HFFc6 (cell line): Measurements from ENCODE around the gene ZDHHC16. TPM values are rescaled to one million over a fixed set of nuclear protein-coding genes. Genes with fewer than 3 reads are reported as not detected.

Source experiments
- DNase-seq: peaks from one replicate; pipeline ENCODE4 v3.0.0-alpha.2; 2018
- H3K27ac Mint-ChIP-seq: 2 replicates; pipeline ENCODE4 v1.8.0; 2020; ENCODE audit warnings: mild to moderate bottlenecking, mixed read lengths
- H3K27me3 Mint-ChIP-seq: 2 replicates; pipeline ENCODE4 v1.8.0; 2021; ENCODE audit warnings: mild to moderate bottlenecking, moderate library complexity, mixed read lengths; ENCODE audit not compliant: insufficient read depth
- H3K36me3 Mint-ChIP-seq: 2 replicates; pipeline ENCODE4 v1.8.0; 2021; ENCODE audit warnings: low read depth, mixed read lengths
- H3K4me1 Mint-ChIP-seq: 2 replicates; pipeline ENCODE4 v1.8.0; 2020; ENCODE audit warnings: low read depth, mixed read lengths
- H3K4me3 Mint-ChIP-seq: 2 replicates; pipeline ENCODE4 v1.8.0; 2020; ENCODE audit warnings: mild to moderate bottlenecking, moderate library complexity, mixed read lengths
- H3K9me3 Mint-ChIP-seq: 2 replicates; pipeline ENCODE4 v1.8.0; 2020; ENCODE audit warnings: mild to moderate bottlenecking, mixed read lengths
- total RNA-seq, 6 experiments: library from RNA; stranded (reverse); fragmentation: NEBNext Ultra II Directional; extraction: Animal tissue kit (Norgen Biotek cat#: 25700); gene quantifications; 2 replicates in 1 of 6; 3 replicates in 5 of 6; pipeline ENCODE4 v1.2.3, GENCODE V29; 2021
- TF ChIP-seq, protein P1 (sequence below): fragments of 200-600 bp; sonication (generic); IDR thresholded peaks from 2 replicates; pipeline ENCODE4 v1.5.0; 2021; ENCODE audit warnings: antibody characterized with exemption, mild to moderate bottlenecking

Gene ZDHHC16
- total RNA-seq, 6 experiments from 2014 or later, result 60.7 to 64.9 (median 63.1) TPM

DNA sequence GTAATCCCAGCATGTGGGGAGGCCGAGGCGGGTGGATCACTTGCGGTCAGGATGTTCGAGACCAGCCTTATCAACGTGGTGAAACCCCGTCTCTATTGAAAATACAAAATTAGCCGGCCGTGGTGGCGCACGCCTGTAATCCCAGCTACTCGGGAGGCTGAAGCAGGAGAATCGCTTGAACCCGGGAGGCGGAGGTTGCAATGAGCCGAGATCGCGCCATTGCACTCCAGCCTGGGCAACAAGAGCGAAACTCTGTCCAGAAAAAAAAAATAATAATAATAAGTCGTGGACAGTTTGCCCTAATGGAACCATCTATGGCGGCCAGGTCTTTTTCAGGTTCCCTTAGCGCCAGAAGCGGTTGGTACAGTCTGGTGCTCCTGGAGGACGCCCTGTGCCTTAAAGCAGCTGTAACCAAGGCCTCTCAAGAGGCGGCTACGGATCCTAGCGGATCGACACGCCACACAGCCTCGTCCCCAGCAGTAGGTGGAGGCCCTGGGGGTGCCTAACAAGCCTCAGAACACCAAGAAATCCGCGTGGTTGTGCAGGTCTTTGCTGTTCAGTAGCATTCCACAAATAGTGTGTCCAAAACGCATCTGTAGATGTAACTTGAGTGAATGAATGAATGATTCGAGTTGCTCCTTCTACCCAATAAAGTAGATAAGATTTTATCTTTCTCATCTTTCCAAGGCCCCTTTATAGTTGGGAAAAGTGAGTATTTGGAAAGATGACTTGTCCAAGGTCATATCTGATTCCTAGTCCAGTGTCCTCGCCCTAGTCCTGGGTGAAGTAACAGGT lies 19.0 kb upstream of the ZDHHC16 start:
- no peak for DNase-seq
- peaks cover 31% of the 10 kb centered on the region for H3K36me3 Mint-ChIP-seq
- peaks cover 5% of the 10 kb centered on the region for H3K27me3 Mint-ChIP-seq
- H3K9me3 Mint-ChIP-seq, result no peaks in the 10 kb centered on the region
- peak overlapping the region; percentile 84 for H3K27ac Mint-ChIP-seq
- H3K4me1 Mint-ChIP-seq, result peaks cover 38% of the 10 kb centered on the region
- TF ChIP-seq, protein P1, sequence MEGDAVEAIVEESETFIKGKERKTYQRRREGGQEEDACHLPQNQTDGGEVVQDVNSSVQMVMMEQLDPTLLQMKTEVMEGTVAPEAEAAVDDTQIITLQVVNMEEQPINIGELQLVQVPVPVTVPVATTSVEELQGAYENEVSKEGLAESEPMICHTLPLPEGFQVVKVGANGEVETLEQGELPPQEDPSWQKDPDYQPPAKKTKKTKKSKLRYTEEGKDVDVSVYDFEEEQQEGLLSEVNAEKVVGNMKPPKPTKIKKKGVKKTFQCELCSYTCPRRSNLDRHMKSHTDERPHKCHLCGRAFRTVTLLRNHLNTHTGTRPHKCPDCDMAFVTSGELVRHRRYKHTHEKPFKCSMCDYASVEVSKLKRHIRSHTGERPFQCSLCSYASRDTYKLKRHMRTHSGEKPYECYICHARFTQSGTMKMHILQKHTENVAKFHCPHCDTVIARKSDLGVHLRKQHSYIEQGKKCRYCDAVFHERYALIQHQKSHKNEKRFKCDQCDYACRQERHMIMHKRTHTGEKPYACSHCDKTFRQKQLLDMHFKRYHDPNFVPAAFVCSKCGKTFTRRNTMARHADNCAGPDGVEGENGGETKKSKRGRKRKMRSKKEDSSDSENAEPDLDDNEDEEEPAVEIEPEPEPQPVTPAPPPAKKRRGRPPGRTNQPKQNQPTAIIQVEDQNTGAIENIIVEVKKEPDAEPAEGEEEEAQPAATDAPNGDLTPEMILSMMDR, result no peak
- peak overlapping the region; percentile 93 for H3K4me3 Mint-ChIP-seq

DNA sequence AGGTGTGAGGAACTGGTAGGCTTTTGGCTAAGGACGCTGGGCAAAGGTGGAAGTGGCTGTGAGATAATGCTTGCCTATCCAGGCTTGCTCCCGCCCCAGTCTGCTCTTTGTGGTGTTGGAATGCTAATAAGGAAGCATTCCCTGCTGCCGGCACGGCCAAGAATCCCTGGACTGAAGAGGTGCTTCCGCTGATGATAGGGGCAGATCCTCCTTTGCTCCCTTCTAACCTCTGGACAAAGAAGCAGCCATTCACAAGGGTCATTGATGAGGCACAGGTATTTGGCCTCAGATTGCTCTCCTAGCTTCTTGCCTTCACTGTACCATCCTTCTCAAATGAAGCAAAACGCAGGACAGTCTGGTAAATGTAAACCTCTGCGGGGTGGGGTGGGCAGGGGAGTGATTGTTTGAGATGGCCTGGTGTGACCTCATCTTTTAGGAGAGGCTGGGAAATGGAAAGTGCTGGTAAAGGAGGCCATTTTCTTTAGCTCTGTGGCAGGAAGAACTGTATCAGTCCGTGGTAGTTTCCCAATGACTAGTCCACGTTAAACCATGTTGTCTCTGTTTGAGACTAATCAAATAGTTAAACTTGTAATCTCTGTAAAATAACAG lies 18.3 kb upstream of the ZDHHC16 start:
- Mint-ChIP-seq H3K27me3 (peaks cover 5% of the 10 kb centered on the region), H3K9me3 (no peaks in the 10 kb centered on the region), H3K36me3 (peaks cover 31% of the 10 kb centered on the region), H3K27ac (peak overlapping the region; percentile 84), H3K4me1 (peaks cover 37% of the 10 kb centered on the region), H3K4me3 (peak overlapping the region; percentile 93)
- TF ChIP-seq, protein P1, result no peak
- DNase-seq, result peak; percentile 20

DNA sequence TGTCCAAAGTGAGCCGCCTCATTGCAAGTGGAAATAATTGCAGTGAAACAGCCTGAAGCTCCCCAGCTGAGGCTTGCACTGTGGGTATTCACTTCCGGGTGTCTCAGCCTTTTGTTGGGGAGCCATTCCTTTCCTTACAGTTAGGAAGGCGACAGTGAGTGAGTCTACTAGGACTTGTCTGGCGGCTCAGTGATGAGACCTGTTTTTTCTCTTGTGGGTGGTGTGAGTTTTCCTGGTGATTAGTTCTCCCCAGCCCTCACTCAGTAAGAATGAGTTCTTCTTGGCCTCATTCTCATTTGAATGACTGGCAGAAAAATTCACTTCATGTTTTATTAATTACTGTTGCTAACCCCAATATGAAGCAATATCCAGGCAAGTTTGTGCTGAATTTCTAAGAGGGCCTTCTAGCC lies 17.4 kb upstream of the ZDHHC16 start:
- Mint-ChIP-seq H3K36me3 (peaks cover 31% of the 10 kb centered on the region), H3K27ac (peak overlapping the region; percentile 84), H3K9me3 (no peaks in the 10 kb centered on the region), H3K27me3 (peaks cover 5% of the 10 kb centered on the region), H3K4me1 (peaks cover 28% of the 10 kb centered on the region), H3K4me3 (peak overlapping the region; percentile 93)
- TF ChIP-seq, protein P1, result no peak
- peak; percentile 34 for DNase-seq

DNA sequence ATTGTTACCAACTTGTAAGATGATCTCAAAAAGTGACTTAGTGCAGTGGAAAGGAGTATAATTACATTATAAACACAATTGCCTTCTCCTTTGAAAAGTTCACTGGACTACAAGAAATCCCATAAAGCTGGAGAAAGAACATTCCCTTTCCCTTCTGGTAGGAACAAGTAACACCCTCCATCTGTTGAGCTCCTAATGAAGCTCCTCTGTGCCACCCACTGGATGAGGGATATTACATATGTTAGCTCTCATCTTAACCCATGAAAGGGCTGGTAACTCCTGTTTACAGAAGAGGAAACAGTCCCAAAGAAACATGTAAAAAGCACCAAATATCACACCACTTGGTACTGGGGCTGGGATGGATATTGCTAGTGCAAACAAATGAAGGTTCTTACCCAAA lies 11.9 kb upstream of the ZDHHC16 start:
- Mint-ChIP-seq H3K4me3 (no peak overlapping the region), H3K9me3 (no peaks in the 10 kb centered on the region), H3K27me3 (no peaks in the 10 kb centered on the region; the same call in 1 of the 2 replicates), H3K36me3 (peaks cover 11% of the 10 kb centered on the region; the same call in 1 of the 2 replicates), H3K27ac (peak overlapping the region; percentile 14), H3K4me1 (peaks cover 4% of the 10 kb centered on the region)
- TF ChIP-seq, protein P1, result no peak
- no peak for DNase-seq

DNA sequence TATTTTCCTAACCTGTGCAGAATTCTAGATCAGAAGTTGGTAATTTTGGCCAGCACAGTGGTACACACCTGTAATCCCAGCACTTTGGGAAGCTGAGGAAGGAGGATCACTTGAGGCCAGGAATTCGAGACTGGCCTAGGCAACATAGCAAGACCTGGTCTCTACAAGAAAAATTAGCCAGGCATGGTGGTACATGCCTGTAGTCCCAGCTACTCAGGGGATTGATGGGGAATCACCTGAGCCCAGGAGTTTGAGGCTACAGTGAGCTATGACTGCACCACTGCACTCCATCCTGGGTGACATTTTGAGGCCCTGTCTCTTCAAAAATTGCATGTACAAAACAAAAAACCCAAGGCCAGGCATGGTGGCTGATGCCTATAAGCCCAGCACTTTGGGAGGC lies 11.4 kb upstream of the ZDHHC16 start:
- Mint-ChIP-seq H3K9me3 (no peaks in the 10 kb centered on the region), H3K36me3 (peaks cover 14% of the 10 kb centered on the region; the same call in 1 of the 2 replicates), H3K4me3 (no peak overlapping the region), H3K27ac (peak overlapping the region; percentile 14; the same call in 1 of the 2 replicates), H3K27me3 (no peaks in the 10 kb centered on the region; the same call in 1 of the 2 replicates), H3K4me1 (peaks cover 6% of the 10 kb centered on the region)
- DNase-seq, result no peak
- TF ChIP-seq, protein P1, result no peak
